ENCODE measurements around the gene HSPA4. TPM values are rescaled to one million over a fixed set of nuclear protein-coding genes. Genes with fewer than 3 reads are reported as not detected.

Gene HSPA4
- total and polyA plus RNA-seq, 2 experiments from 2014 or later: 340 to 343 TPM

DNA sequence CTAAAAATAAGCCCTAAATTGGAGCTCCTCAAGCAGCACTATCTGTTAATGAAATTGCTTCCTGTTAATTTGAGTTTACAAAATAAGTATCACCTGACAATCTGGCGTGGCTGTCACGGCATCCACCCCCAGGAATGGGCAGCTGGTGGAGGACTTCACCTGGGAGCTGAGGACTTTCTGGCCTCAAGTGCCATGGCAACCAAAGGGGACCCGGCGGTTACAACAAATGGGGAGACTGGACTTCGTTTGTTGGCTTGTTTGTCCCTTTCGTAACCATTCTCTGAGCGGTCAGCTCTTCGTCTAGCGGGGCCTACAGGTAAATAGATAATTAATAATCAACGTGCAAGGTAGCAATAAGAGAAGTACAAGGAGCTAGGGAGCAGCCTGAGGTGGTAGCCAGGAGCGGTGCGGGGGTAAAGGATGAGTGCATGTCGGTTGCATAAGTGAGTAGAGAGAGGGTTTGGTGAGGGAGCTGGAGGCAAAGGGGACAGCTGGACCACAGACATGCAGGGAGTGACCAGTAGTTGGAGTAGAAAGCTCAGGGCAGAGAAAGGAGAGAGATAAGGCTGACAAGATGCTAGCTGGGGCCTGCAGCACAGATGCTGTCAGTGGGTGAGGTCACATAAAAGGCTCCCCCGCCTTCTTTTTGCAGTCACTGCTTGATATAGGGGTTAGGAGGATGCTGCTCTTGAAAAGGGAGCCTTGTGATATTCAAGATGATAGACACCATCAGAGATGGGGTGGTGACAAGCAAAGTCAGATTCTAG is 62.5 kb downstream of the HSPA4 start:
- Histone ChIP-seq H4K20me1 (replicated peaks; ENCODE audit: insufficient read depth) (no peaks in the 10 kb centered on the region), H3F3A (replicated peaks; ENCODE audit: low read depth) (no peaks in the 10 kb centered on the region), H3K27me3 (ENCODE audit: insufficient read depth) (no peaks in the 10 kb centered on the region), H3K79me2 (replicated peaks; ENCODE audit: insufficient read depth) (no peaks in the 10 kb centered on the region), H3K4me2 (no peak overlapping the region), H3K9me2 (ENCODE audit: insufficient read depth) (no peaks in the 10 kb centered on the region), H3K4me3 (no peak overlapping the region), H3K36me3 (ENCODE audit: insufficient read depth) (no peaks in the 10 kb centered on the region), H3K4me1 (ENCODE audit: insufficient read depth) (no peaks in the 10 kb centered on the region), H2AFZ (no peak overlapping the region), H3K27ac (ENCODE audit: low read depth) (no peak overlapping the region)
- DNase-seq (ENCODE audit: low spot score) (no peak), ATAC-seq (no peak)
- Mint-ChIP-seq H3K36me3 (ENCODE audit: low read depth) (no peaks in the 10 kb centered on the region), H3K4me3 (no peak overlapping the region), H3K4me1 (no peaks in the 10 kb centered on the region; the same call in 1 of the 3 replicates), H3K9me3 (no peaks in the 10 kb centered on the region), H3K27me3 (ENCODE audit: insufficient read depth, low read depth, poor library complexity) (peaks cover 4% of the 10 kb centered on the region), H3K27ac (no peak overlapping the region)
- TF ChIP-seq NANOG (IDR thresholded peaks at IDR 0.05; ENCODE audit: borderline replicate concordance): no peak
- TF ChIP-seq JUNB (IDR thresholded peaks at IDR 0.05; ENCODE audit: unreplicated experiment): no peak
- TF ChIP-seq, protein P1, sequence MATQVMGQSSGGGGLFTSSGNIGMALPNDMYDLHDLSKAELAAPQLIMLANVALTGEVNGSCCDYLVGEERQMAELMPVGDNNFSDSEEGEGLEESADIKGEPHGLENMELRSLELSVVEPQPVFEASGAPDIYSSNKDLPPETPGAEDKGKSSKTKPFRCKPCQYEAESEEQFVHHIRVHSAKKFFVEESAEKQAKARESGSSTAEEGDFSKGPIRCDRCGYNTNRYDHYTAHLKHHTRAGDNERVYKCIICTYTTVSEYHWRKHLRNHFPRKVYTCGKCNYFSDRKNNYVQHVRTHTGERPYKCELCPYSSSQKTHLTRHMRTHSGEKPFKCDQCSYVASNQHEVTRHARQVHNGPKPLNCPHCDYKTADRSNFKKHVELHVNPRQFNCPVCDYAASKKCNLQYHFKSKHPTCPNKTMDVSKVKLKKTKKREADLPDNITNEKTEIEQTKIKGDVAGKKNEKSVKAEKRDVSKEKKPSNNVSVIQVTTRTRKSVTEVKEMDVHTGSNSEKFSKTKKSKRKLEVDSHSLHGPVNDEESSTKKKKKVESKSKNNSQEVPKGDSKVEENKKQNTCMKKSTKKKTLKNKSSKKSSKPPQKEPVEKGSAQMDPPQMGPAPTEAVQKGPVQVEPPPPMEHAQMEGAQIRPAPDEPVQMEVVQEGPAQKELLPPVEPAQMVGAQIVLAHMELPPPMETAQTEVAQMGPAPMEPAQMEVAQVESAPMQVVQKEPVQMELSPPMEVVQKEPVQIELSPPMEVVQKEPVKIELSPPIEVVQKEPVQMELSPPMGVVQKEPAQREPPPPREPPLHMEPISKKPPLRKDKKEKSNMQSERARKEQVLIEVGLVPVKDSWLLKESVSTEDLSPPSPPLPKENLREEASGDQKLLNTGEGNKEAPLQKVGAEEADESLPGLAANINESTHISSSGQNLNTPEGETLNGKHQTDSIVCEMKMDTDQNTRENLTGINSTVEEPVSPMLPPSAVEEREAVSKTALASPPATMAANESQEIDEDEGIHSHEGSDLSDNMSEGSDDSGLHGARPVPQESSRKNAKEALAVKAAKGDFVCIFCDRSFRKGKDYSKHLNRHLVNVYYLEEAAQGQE (IDR thresholded peaks at IDR 0.05; ENCODE audit: unreplicated experiment): no peak
- no peak for TF ChIP-seq ZNF114 (CRISPR knock-in tag; IDR thresholded peaks at IDR 0.05)
- TF ChIP-seq POLR2AphosphoS5 (IDR thresholded peaks at IDR 0.05; ENCODE audit: low read depth): no peak
- no peak for TF ChIP-seq EZH2phosphoT487 (IDR thresholded peaks at IDR 0.05; ENCODE audit: unreplicated experiment)
- no peak for TF ChIP-seq CREB1 (CRISPR knock-in tag; IDR thresholded peaks at IDR 0.05; ENCODE audit: low read depth)
- TF ChIP-seq, protein P2, sequence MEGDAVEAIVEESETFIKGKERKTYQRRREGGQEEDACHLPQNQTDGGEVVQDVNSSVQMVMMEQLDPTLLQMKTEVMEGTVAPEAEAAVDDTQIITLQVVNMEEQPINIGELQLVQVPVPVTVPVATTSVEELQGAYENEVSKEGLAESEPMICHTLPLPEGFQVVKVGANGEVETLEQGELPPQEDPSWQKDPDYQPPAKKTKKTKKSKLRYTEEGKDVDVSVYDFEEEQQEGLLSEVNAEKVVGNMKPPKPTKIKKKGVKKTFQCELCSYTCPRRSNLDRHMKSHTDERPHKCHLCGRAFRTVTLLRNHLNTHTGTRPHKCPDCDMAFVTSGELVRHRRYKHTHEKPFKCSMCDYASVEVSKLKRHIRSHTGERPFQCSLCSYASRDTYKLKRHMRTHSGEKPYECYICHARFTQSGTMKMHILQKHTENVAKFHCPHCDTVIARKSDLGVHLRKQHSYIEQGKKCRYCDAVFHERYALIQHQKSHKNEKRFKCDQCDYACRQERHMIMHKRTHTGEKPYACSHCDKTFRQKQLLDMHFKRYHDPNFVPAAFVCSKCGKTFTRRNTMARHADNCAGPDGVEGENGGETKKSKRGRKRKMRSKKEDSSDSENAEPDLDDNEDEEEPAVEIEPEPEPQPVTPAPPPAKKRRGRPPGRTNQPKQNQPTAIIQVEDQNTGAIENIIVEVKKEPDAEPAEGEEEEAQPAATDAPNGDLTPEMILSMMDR (conservative IDR thresholded peaks at IDR 0.05; ENCODE audit: low read depth in 2 of 2): no peak
- TF ChIP-seq STAT1 (IDR thresholded peaks at IDR 0.05; ENCODE audit: unreplicated experiment): no peak

DNA sequence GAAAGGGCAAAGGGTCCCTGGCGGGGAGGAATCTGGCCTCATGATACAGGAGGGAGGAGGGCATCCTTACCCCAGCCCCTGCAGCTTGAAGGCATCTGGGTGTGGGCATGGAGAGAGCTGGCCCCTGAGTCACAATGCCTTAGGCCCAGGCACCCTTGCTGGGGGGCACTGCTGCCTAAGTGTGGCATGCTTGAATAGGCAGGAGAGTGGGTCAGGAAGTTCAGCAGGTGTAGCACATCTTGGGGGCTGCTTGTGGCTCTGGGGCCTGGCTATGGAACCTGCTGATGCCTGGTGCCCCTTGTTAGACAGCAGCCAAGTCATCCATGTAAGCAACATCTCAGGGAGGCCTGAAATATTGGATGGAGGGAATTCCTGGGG is 63.1 kb downstream of the HSPA4 start:
- Mint-ChIP-seq H3K4me1 (no peaks in the 10 kb centered on the region; the same call in 1 of the 3 replicates), H3K27me3 (ENCODE audit: insufficient read depth, low read depth, poor library complexity) (peaks cover 4% of the 10 kb centered on the region), H3K9me3 (no peaks in the 10 kb centered on the region), H3K27ac (no peak overlapping the region), H3K36me3 (ENCODE audit: low read depth) (no peaks in the 10 kb centered on the region), H3K4me3 (no peak overlapping the region)
- Histone ChIP-seq H3K27ac (ENCODE audit: low read depth) (no peak overlapping the region), H3K4me2 (no peak overlapping the region), H3K9me2 (ENCODE audit: insufficient read depth) (no peaks in the 10 kb centered on the region), H3K4me3 (no peak overlapping the region), H3K79me2 (replicated peaks; ENCODE audit: insufficient read depth) (no peaks in the 10 kb centered on the region), H3K36me3 (ENCODE audit: insufficient read depth) (no peaks in the 10 kb centered on the region), H4K20me1 (replicated peaks; ENCODE audit: insufficient read depth) (no peaks in the 10 kb centered on the region), H3F3A (replicated peaks; ENCODE audit: low read depth) (no peaks in the 10 kb centered on the region), H3K4me1 (ENCODE audit: insufficient read depth) (no peaks in the 10 kb centered on the region), H3K27me3 (ENCODE audit: insufficient read depth) (no peaks in the 10 kb centered on the region), H2AFZ (no peak overlapping the region)
- no peak for DNase-seq (ENCODE audit: low spot score)
- ATAC-seq: no peak
- TF ChIP-seq STAT1 (IDR thresholded peaks at IDR 0.05; ENCODE audit: unreplicated experiment) (no peak), POLR2AphosphoS5 (IDR thresholded peaks at IDR 0.05; ENCODE audit: low read depth) (no peak), JUNB (IDR thresholded peaks at IDR 0.05; ENCODE audit: unreplicated experiment) (no peak), ZNF331 (CRISPR knock-in tag; IDR thresholded peaks at IDR 0.05; ENCODE audit: low read depth) (no peak), EZH2 (IDR thresholded peaks at IDR 0.05; ENCODE audit: low read depth, unreplicated experiment) (no peak), EZH2phosphoT487 (IDR thresholded peaks at IDR 0.05; ENCODE audit: unreplicated experiment) (no peak), CREB1 (CRISPR knock-in tag; IDR thresholded peaks at IDR 0.05; ENCODE audit: low read depth) (no peak), NANOG (IDR thresholded peaks at IDR 0.05; ENCODE audit: borderline replicate concordance) (no peak)
- TF ChIP-seq, protein P2 (conservative IDR thresholded peaks at IDR 0.05; ENCODE audit: low read depth in 2 of 2): no peak
- TF ChIP-seq, protein P3, sequence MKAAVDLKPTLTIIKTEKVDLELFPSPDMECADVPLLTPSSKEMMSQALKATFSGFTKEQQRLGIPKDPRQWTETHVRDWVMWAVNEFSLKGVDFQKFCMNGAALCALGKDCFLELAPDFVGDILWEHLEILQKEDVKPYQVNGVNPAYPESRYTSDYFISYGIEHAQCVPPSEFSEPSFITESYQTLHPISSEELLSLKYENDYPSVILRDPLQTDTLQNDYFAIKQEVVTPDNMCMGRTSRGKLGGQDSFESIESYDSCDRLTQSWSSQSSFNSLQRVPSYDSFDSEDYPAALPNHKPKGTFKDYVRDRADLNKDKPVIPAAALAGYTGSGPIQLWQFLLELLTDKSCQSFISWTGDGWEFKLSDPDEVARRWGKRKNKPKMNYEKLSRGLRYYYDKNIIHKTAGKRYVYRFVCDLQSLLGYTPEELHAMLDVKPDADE (IDR thresholded peaks at IDR 0.05): no peak
